ENCODE data around the gene CCNL2.
A peak's percentile ranks its signal among the peaks of the same experiment; 100 is the strongest.
"Not testable (repeated sequence)": the region's sequence is repeated elsewhere in the genome, so short reads cannot be mapped to it uniquely, and the experiment has no call there.

The CCNL2 gene

GRCh38 chr1:1406821-1407635 lies 7.9 kb upstream of the CCNL2 start, which contains the start of gene MRPL20:
Gene MRPL20, minus strand, starts transcription at chr1:1407293. Its CDS starts 76 bp downstream, at chr1:1407217.
- no CpG with 5 or more reads among the region's 98 CpGs for WGBS (ENCODE audit: insufficient coverage, insufficient read length)
- H3K27me3 ChIP-seq (ENCODE audit: control insufficient read depth, insufficient read depth, low read length): no peaks in the 10 kb centered on the region
- no peak for DNase-seq (ENCODE audit: low read depth, low spot score)
- no peak within 1 kb of the TSS for H3K27ac ChIP-seq (ENCODE audit: low read length)
- peak within 1 kb of the TSS; percentile 92 for H3K4me3 ChIP-seq (ENCODE audit: low read length)
- H3K36me3 ChIP-seq (ENCODE audit: control insufficient read depth, insufficient read depth, low read length): peaks cover 8% of the 10 kb centered on the region
- no peaks in the 10 kb centered on the region for H3K9me3 ChIP-seq (ENCODE audit: control insufficient read depth, insufficient read depth, low read length)
- no peaks in the 10 kb centered on the region for H3K4me1 ChIP-seq (ENCODE audit: control insufficient read depth, insufficient read depth, low read length)

GRCh38 chr1:1406101-1406820 lies 7.1 kb upstream of the CCNL2 start:
- H3K9me3 ChIP-seq (ENCODE audit: control insufficient read depth, insufficient read depth, low read length): no peaks in the 10 kb centered on the region
- peak overlapping the region; percentile 92 for H3K4me3 ChIP-seq (ENCODE audit: low read length)
- H3K36me3 ChIP-seq (ENCODE audit: control insufficient read depth, insufficient read depth, low read length): peaks cover 12% of the 10 kb centered on the region
- H3K27me3 ChIP-seq (ENCODE audit: control insufficient read depth, insufficient read depth, low read length): no peaks in the 10 kb centered on the region
- no peak for DNase-seq (ENCODE audit: low read depth, low spot score)
- WGBS (ENCODE audit: insufficient coverage, insufficient read length): no CpG with 5 or more reads among the region's 43 CpGs
- H3K4me1 ChIP-seq (ENCODE audit: control insufficient read depth, insufficient read depth, low read length): no peaks in the 10 kb centered on the region
- no peak overlapping the region for H3K27ac ChIP-seq (ENCODE audit: low read length)

- no peak overlapping the region for H3K4me3 ChIP-seq (ENCODE audit: low read length)
- peaks cover 19% of the 10 kb centered on the region for H3K36me3 ChIP-seq (ENCODE audit: control insufficient read depth, insufficient read depth, low read length)
- H3K9me3 ChIP-seq (ENCODE audit: control insufficient read depth, insufficient read depth, low read length): no peaks in the 10 kb centered on the region
- 100% methylated on average over 2 of the region's 7 CpGs for WGBS (ENCODE audit: insufficient coverage, insufficient read length)
- no peak for DNase-seq (ENCODE audit: low read depth, low spot score)
- 0 out of 2 replicates have a peak, but pooled peaks cover 2% of the 10 kb centered on the region for H3K4me1 ChIP-seq (ENCODE audit: control insufficient read depth, insufficient read depth, low read length)
- no peak overlapping the region for H3K27ac ChIP-seq (ENCODE audit: low read length)
- no peaks in the 10 kb centered on the region for H3K27me3 ChIP-seq (ENCODE audit: control insufficient read depth, insufficient read depth, low read length)
Measured at GRCh38 chr1:1403653-1404052, 4.5 kb upstream of the CCNL2 start.

- H3K27ac ChIP-seq (ENCODE audit: low read length); DNase-seq (ENCODE audit: low read depth, low spot score); H3K27me3 ChIP-seq (ENCODE audit: control insufficient read depth, insufficient read depth, low read length); H3K9me3 ChIP-seq (ENCODE audit: control insufficient read depth, insufficient read depth, low read length); H3K4me3 ChIP-seq (ENCODE audit: low read length); H3K4me1 ChIP-seq (ENCODE audit: control insufficient read depth, insufficient read depth, low read length): not testable (repeated sequence)
- H3K36me3 ChIP-seq (ENCODE audit: control insufficient read depth, insufficient read depth, low read length): peaks cover 19% of the 10 kb centered on the region
- no CpG with 5 or more reads among the region's 9 CpGs for WGBS (ENCODE audit: insufficient coverage, insufficient read length)
Measured at GRCh38 chr1:1402901-1403392, 3.8 kb upstream of the CCNL2 start.

GRCh38 chr1:1402072-1402900 lies 3.2 kb upstream of the CCNL2 start:
- Histone ChIP-seq H3K4me1 (ENCODE audit: control insufficient read depth, insufficient read depth, low read length) (0 out of 2 replicates have a peak, but pooled peaks cover 2% of the 10 kb centered on the region), H3K27ac (ENCODE audit: low read length) (no peak overlapping the region), H3K4me3 (ENCODE audit: low read length) (no peak overlapping the region), H3K27me3 (ENCODE audit: control insufficient read depth, insufficient read depth, low read length) (no peaks in the 10 kb centered on the region), H3K36me3 (ENCODE audit: control insufficient read depth, insufficient read depth, low read length) (peaks cover 20% of the 10 kb centered on the region), H3K9me3 (ENCODE audit: control insufficient read depth, insufficient read depth, low read length) (no peaks in the 10 kb centered on the region)
- WGBS (ENCODE audit: insufficient coverage, insufficient read length): no CpG with 5 or more reads among the region's 20 CpGs
- no peak for DNase-seq (ENCODE audit: low read depth, low spot score)

- H3K4me1 ChIP-seq (ENCODE audit: control insufficient read depth, insufficient read depth, low read length): 0 out of 2 replicates have a peak, but pooled peaks cover 2% of the 10 kb centered on the region
- peaks cover 23% of the 10 kb centered on the region for H3K36me3 ChIP-seq (ENCODE audit: control insufficient read depth, insufficient read depth, low read length)
- no CpG with 5 or more reads among the region's 7 CpGs for WGBS (ENCODE audit: insufficient coverage, insufficient read length)
- no peaks in the 10 kb centered on the region for H3K27me3 ChIP-seq (ENCODE audit: control insufficient read depth, insufficient read depth, low read length)
- H3K9me3 ChIP-seq (ENCODE audit: control insufficient read depth, insufficient read depth, low read length): no peaks in the 10 kb centered on the region
- no peak for DNase-seq (ENCODE audit: low read depth, low spot score)
- no peak overlapping the region for H3K27ac ChIP-seq (ENCODE audit: low read length)
- H3K4me3 ChIP-seq (ENCODE audit: low read length): no peak overlapping the region
Measured at GRCh38 chr1:1401457-1402010, 2.4 kb upstream of the CCNL2 start.

- Histone ChIP-seq H3K36me3 (ENCODE audit: control insufficient read depth, insufficient read depth, low read length) (peaks cover 23% of the 10 kb centered on the region), H3K9me3 (ENCODE audit: control insufficient read depth, insufficient read depth, low read length) (no peaks in the 10 kb centered on the region), H3K4me1 (ENCODE audit: control insufficient read depth, insufficient read depth, low read length) (0 out of 2 replicates have a peak, but pooled peaks cover 2% of the 10 kb centered on the region), H3K27me3 (ENCODE audit: control insufficient read depth, insufficient read depth, low read length) (no peaks in the 10 kb centered on the region), H3K27ac (ENCODE audit: low read length) (no peak overlapping the region), H3K4me3 (ENCODE audit: low read length) (no peak overlapping the region)
- no peak for DNase-seq (ENCODE audit: low read depth, low spot score)
- WGBS (ENCODE audit: insufficient coverage, insufficient read length): no CpG with 5 or more reads among the region's 22 CpGs
Measured at GRCh38 chr1:1400576-1401456, 1.7 kb upstream of the CCNL2 start.

GRCh38 chr1:1399872-1400575 lies 889 bp upstream of the CCNL2 start:
- DNase-seq (ENCODE audit: low read depth, low spot score): no peak
- H3K4me1 ChIP-seq (ENCODE audit: control insufficient read depth, insufficient read depth, low read length): 0 out of 2 replicates have a peak, but pooled peaks cover 2% of the 10 kb centered on the region
- no CpG with 5 or more reads among the region's 34 CpGs for WGBS (ENCODE audit: insufficient coverage, insufficient read length)
- no peaks in the 10 kb centered on the region for H3K9me3 ChIP-seq (ENCODE audit: control insufficient read depth, insufficient read depth, low read length)
- H3K27me3 ChIP-seq (ENCODE audit: control insufficient read depth, insufficient read depth, low read length): no peaks in the 10 kb centered on the region
- peaks cover 24% of the 10 kb centered on the region for H3K36me3 ChIP-seq (ENCODE audit: control insufficient read depth, insufficient read depth, low read length)
- no peak overlapping the region for H3K27ac ChIP-seq (ENCODE audit: low read length)
- H3K4me3 ChIP-seq (ENCODE audit: low read length): peak overlapping the region; percentile 88

GRCh38 chr1:1398677-1399186 lies 403 bp downstream of the CCNL2 start:
- no peak for DNase-seq (ENCODE audit: low read depth, low spot score)
- H3K27me3 ChIP-seq (ENCODE audit: control insufficient read depth, insufficient read depth, low read length): no peaks in the 10 kb centered on the region
- peaks cover 25% of the 10 kb centered on the region for H3K36me3 ChIP-seq (ENCODE audit: control insufficient read depth, insufficient read depth, low read length)
- no peaks in the 10 kb centered on the region for H3K9me3 ChIP-seq (ENCODE audit: control insufficient read depth, insufficient read depth, low read length)
- H3K4me3 ChIP-seq (ENCODE audit: low read length): peak overlapping the region; percentile 81
- 0 out of 2 replicates have a peak, but pooled peaks cover 2% of the 10 kb centered on the region for H3K4me1 ChIP-seq (ENCODE audit: control insufficient read depth, insufficient read depth, low read length)
- no CpG with 5 or more reads among the region's 54 CpGs for WGBS (ENCODE audit: insufficient coverage, insufficient read length)
- H3K27ac ChIP-seq (ENCODE audit: low read length): no peak overlapping the region
